ENCODE data around the gene TPRG1L.

GRCh38 chr1:3652548-3653285, 27.9 kb downstream of the TPRG1L start:
- TF ChIP-seq CTCF (IDR thresholded peaks at IDR 0.05; ENCODE audit: low read length): no peak
- no peak for TF ChIP-seq EZH2 (IDR thresholded peaks at IDR 0.05; ENCODE audit: borderline replicate concordance, low read length)

Measured in OCI-LY1 (cell line).